Suprapubic skin (tissue), 4 donors: Measurements from ENCODE around the gene SIN3B.

Source experiments
- CTCF ChIP-seq, 2 donors: fragments of 200-600 bp in 1 of 2; fragments of 450-650 bp in 1 of 2; sonication (generic) in 1 of 2; IDR thresholded peaks; one replicate each; pipeline ENCODE4 v1.5.1; 2016 to 2019; ENCODE audit warnings: antibody characterized with exemption in 2 of 2, mild to moderate bottlenecking in 1 of 2, moderate library complexity in 1 of 2
- POLR2A ChIP-seq, 2 donors: fragments of 450-650 bp; IDR thresholded peaks; one replicate each; pipeline ENCODE4 v1.6.1; 2017; ENCODE audit warnings: antibody characterized with exemption in 2 of 2, mild to moderate bottlenecking in 2 of 2, moderate library complexity in 2 of 2
- POLR2AphosphoS5 ChIP-seq, 3 donors: sonication (generic); formaldehyde crosslinking; IDR thresholded peaks; one replicate each; pipeline ENCODE4 v1.6.1; 2017; ENCODE audit warnings: antibody characterized with exemption in 3 of 3

- TF ChIP-seq CTCF (IDR thresholded peaks at IDR 0.05) (no peak), POLR2AphosphoS5 (IDR thresholded peaks at IDR 0.05) (no peak), POLR2A (IDR thresholded peaks at IDR 0.05) (no peak)
Observed at GRCh38 chr19:16928351-16928750, 99.2 kb downstream of the SIN3B start.
